Stomach (tissue), 4 donors: ENCODE results near the gene SCNN1B.

Experiments used
- CTCF ChIP-seq, 7 experiments: fragments of 450-650 bp in 4 of 7; fragments of 200-600 bp in 3 of 7; sonication (generic) in 3 of 7; IDR thresholded peaks; one replicate each; pipeline ENCODE4 v1.5.1; 2016 to 2019; ENCODE audit warnings: antibody characterized with exemption in 7 of 7, control low read depth in 2 of 7, mild to moderate bottlenecking in 1 of 7
- POLR2AphosphoS5 ChIP-seq, 3 donors: sonication (generic); formaldehyde crosslinking; IDR thresholded peaks; one replicate each; pipeline ENCODE4 v1.6.1; 2016; ENCODE audit warnings: antibody characterized with exemption in 3 of 3

GRCh38 chr16:23377071-23377931 lies 75.2 kb downstream of the SCNN1B start:
- TF ChIP-seq CTCF (IDR thresholded peaks at IDR 0.05) (no peak), POLR2AphosphoS5 (IDR thresholded peaks at IDR 0.05) (no peak)
